Neural cell (in vitro differentiated cells): ENCODE measurements around the gene FXYD6.

ENCODE experiments used
- POLR2AphosphoS5 ChIP-seq: IDR thresholded peaks from 2 replicates; pipeline ENCODE4 v1.6.1; 2012
- RAD21 ChIP-seq: fragments of 450-650 bp; conservative IDR thresholded peaks from 2 replicates; pipeline ENCODE4 v1.6.1; 2014; ENCODE audit warnings: antibody characterized with exemption, mild to moderate bottlenecking, moderate library complexity
- TF ChIP-seq, protein P1 (sequence below): fragments of 450-650 bp; IDR thresholded peaks from 2 replicates; pipeline ENCODE4 v1.5.1; 2014; ENCODE audit warnings: antibody characterized with exemption, mild to moderate bottlenecking, moderate library complexity; ENCODE audit not compliant: poor library complexity, severe bottlenecking
- TF ChIP-seq, protein P2 (sequence below): IDR thresholded peaks from 2 replicates; pipeline ENCODE4 v1.6.1; 2012; ENCODE audit warnings: borderline replicate concordance

DNA sequence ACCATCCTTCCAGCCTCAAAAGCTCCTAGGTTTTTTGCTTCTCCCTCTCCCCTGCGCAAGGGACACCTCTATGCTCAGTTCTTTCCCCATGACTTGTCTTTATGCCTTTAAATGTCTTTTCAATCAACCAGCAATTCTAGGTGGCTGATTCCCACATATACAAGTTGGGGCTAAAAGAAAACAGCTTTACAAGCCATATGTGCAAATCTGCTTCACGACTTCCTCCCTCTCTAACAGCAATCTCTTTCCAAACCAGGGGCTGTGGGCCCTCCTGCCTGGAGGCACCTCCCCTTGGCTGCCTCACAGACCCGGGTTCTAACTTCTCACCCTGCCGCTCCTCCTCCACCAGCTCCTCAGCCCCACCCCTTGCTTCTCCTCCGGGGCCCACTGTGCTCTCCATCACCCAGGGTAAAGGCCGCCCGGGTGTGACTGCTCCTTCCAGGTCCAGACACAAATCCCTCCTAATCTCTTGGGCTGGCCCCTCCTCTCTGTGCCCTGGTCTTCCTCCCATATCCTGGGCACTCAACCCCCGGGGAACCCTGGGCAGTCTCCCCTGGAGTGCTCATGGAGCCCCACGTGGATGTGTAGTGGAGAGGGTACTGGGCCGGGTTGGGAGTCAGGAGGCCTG, 38.6 kb upstream of the FXYD6 start:
- TF ChIP-seq, protein P1, sequence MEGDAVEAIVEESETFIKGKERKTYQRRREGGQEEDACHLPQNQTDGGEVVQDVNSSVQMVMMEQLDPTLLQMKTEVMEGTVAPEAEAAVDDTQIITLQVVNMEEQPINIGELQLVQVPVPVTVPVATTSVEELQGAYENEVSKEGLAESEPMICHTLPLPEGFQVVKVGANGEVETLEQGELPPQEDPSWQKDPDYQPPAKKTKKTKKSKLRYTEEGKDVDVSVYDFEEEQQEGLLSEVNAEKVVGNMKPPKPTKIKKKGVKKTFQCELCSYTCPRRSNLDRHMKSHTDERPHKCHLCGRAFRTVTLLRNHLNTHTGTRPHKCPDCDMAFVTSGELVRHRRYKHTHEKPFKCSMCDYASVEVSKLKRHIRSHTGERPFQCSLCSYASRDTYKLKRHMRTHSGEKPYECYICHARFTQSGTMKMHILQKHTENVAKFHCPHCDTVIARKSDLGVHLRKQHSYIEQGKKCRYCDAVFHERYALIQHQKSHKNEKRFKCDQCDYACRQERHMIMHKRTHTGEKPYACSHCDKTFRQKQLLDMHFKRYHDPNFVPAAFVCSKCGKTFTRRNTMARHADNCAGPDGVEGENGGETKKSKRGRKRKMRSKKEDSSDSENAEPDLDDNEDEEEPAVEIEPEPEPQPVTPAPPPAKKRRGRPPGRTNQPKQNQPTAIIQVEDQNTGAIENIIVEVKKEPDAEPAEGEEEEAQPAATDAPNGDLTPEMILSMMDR: no peak
- TF ChIP-seq POLR2AphosphoS5: no peak
- TF ChIP-seq, protein P2, sequence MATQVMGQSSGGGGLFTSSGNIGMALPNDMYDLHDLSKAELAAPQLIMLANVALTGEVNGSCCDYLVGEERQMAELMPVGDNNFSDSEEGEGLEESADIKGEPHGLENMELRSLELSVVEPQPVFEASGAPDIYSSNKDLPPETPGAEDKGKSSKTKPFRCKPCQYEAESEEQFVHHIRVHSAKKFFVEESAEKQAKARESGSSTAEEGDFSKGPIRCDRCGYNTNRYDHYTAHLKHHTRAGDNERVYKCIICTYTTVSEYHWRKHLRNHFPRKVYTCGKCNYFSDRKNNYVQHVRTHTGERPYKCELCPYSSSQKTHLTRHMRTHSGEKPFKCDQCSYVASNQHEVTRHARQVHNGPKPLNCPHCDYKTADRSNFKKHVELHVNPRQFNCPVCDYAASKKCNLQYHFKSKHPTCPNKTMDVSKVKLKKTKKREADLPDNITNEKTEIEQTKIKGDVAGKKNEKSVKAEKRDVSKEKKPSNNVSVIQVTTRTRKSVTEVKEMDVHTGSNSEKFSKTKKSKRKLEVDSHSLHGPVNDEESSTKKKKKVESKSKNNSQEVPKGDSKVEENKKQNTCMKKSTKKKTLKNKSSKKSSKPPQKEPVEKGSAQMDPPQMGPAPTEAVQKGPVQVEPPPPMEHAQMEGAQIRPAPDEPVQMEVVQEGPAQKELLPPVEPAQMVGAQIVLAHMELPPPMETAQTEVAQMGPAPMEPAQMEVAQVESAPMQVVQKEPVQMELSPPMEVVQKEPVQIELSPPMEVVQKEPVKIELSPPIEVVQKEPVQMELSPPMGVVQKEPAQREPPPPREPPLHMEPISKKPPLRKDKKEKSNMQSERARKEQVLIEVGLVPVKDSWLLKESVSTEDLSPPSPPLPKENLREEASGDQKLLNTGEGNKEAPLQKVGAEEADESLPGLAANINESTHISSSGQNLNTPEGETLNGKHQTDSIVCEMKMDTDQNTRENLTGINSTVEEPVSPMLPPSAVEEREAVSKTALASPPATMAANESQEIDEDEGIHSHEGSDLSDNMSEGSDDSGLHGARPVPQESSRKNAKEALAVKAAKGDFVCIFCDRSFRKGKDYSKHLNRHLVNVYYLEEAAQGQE: no peak
- no peak for TF ChIP-seq RAD21
